T-helper 2 cell treated with Interferon-gamma antibody and Interleukin-4, amounts not matched to agents 5 μg/mL and 100 μg/mL, for 36 hours (primary cell): ENCODE measurements around the gene PARP8.
"Not testable (repeated sequence)": the region's sequence is repeated elsewhere in the genome, so short reads cannot be mapped to it uniquely, and the experiment has no call there.

Experiments used
- DNase-seq: peaks from one replicate; pipeline ENCODE4 v3.0.0; 2021; ENCODE audit warnings: low spot score
- H3K27ac Mint-ChIP-seq: one replicate; pipeline ENCODE4 v1.8.0; 2021; ENCODE audit warnings: mild to moderate bottlenecking, mixed read lengths
- H3K27me3 Mint-ChIP-seq: one replicate; pipeline ENCODE4 v1.8.0; 2021; ENCODE audit warnings: low read depth, mixed read lengths
- H3K36me3 Mint-ChIP-seq: one replicate; pipeline ENCODE4 v1.8.0; 2021; ENCODE audit warnings: low read depth, mixed read lengths
- H3K4me1 Mint-ChIP-seq: one replicate; pipeline ENCODE4 v1.8.0; 2021; ENCODE audit warnings: low read depth, mixed read lengths
- H3K4me3 Mint-ChIP-seq: one replicate; pipeline ENCODE4 v1.8.0; 2022; ENCODE audit warnings: mild to moderate bottlenecking, moderate library complexity, mixed read lengths
- H3K9me3 Mint-ChIP-seq: one replicate; pipeline ENCODE4 v1.8.0; 2021; ENCODE audit warnings: mixed read lengths

The PARP8 gene

DNA sequence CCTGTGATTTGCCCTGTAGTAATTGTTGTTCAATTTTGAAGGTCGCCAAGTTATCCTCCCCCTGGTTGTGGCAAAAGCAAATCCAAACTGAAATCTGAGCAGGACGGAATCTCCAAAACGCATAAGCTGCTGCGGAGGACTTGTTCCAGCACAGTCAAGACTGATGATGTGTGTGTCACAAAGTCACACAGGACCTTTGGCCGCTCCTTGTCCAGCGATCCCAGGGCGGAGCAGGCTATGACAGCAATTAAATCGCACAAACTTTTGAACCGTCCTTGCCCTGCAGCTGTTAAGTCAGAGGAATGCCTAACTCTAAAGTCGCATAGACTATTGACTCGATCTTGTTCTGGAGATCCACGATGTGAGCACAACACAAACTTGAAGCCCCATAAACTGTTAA, 128.4 kb downstream of the PARP8 start:
- H3K27me3 Mint-ChIP-seq, result no peaks in the 10 kb centered on the region
- H3K4me1 Mint-ChIP-seq, result no peaks in the 10 kb centered on the region
- no peaks in the 10 kb centered on the region for H3K9me3 Mint-ChIP-seq
- H3K4me3 Mint-ChIP-seq, result no peak overlapping the region
- DNase-seq, result no peak
- H3K36me3 Mint-ChIP-seq, result peaks cover 45% of the 10 kb centered on the region
- H3K27ac Mint-ChIP-seq, result no peak overlapping the region

DNA sequence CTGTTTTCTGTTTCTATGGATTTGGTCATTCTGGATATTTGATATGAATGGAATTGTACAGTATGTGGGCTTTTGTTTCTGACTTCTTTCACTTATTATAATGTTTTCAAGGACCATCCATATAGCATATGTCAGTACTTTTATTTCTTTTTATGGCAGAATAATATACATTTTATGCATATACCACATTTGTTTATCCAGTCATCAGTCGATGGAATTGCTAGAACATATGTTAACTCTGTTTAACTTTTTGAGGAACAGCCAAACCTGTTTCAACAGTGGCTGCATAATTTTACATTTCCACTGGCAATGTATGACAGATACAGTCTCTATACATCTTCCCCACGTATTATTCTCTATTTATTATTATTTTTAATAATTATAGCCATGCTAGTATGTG, 131.6 kb downstream of the PARP8 start:
- Mint-ChIP-seq H3K4me3 (no peak overlapping the region), H3K36me3 (peaks cover 57% of the 10 kb centered on the region), H3K4me1 (peaks cover 2% of the 10 kb centered on the region), H3K27ac (no peak overlapping the region), H3K9me3 (peaks cover 17% of the 10 kb centered on the region), H3K27me3 (no peaks in the 10 kb centered on the region)
- no peak for DNase-seq

DNA sequence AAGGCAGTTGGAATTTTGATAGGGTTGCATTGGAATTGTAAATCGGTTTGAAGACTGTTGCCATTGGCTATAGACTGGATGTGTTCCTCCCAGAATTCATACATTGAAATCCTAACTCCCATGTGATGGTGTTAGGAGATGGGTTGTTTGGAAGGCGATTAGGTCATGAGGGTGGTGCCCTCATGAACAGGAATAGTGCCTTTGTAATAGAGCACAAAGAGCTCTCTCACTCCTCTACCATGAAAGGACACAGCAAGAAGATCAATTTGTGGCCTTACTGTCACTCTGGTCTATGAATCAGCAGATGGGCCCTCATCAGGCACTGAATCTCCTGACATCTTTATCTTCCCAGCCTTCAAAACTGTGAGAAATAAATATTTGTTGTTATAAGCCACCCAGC, 133.2 kb downstream of the PARP8 start:
- Mint-ChIP-seq H3K36me3 (peaks cover 70% of the 10 kb centered on the region), H3K27ac (no peak overlapping the region), H3K4me1 (peaks cover 2% of the 10 kb centered on the region), H3K4me3 (no peak overlapping the region), H3K27me3 (no peaks in the 10 kb centered on the region), H3K9me3 (peaks cover 26% of the 10 kb centered on the region)
- DNase-seq, result no peak

DNA sequence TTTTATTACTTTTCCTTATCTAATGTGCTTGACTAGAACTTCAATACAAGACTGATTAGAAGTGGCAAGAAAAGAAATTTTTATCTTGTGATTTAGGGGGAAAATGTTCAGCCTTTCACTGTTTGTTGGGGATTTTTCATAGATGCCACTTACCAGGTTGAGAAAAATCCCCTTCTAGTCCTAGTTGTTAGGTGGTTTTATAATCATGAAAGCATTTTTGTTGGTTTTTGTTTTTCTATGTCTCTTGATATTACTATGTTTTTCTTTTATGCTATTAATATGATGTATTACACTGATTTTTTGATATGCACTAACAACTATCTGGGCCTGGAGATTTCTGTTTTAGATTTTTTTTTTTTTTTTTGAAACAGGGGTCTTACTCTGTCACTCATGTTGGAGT, 134.0 kb downstream of the PARP8 start:
- DNase-seq, result no peak
- no peak overlapping the region for H3K4me3 Mint-ChIP-seq
- H3K4me1 Mint-ChIP-seq, result peaks cover 2% of the 10 kb centered on the region
- H3K27me3 Mint-ChIP-seq, result no peaks in the 10 kb centered on the region
- H3K27ac Mint-ChIP-seq, result no peak overlapping the region
- H3K36me3 Mint-ChIP-seq, result peaks cover 64% of the 10 kb centered on the region
- H3K9me3 Mint-ChIP-seq, result peaks cover 26% of the 10 kb centered on the region

DNA sequence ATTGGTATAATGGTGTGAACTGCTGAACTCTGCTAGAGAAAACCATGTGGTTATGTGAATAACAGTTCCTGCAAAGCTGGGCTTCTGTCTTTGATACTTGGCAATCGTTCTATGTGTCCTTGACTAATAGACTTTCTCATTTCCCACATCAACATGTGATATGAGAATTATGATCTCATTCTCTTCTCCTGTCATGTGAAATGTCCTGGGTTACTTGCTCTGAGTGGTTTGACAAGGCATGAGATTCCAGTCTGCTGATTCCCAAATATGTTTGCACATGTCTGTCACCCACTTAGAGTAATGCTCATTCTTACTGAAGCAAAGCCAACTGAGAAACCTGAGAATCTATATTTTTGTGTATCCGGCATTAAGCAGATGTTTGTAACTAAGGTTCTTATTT, 141.2 kb downstream of the PARP8 start:
- no peak for DNase-seq
- Mint-ChIP-seq H3K36me3 (peaks cover 63% of the 10 kb centered on the region), H3K4me3 (no peak overlapping the region), H3K27ac (no peak overlapping the region), H3K4me1 (peaks cover 3% of the 10 kb centered on the region), H3K9me3 (peaks cover 26% of the 10 kb centered on the region), H3K27me3 (no peaks in the 10 kb centered on the region)

DNA sequence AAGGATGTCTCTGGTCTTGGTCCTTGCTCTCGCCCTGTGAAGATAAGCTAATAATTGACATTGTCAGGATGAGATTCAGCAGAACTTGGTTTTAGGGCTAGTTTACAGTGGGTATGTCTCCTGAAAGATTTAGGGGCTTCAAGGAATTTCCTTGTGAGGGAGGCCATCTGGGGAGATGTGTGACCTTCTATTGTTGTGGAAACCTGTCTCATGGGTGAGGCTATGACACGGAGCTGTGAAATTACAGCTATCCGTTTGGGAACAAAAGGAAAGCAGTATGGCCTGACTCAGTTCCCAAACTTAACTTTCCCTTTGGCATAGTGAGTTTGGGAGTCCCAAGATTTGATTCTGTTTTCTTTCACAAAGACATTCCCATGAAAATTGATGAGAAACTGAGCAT, 142.0 kb downstream of the PARP8 start:
- Mint-ChIP-seq H3K27ac (no peak overlapping the region), H3K4me3 (no peak overlapping the region), H3K27me3 (no peaks in the 10 kb centered on the region), H3K9me3 (peaks cover 19% of the 10 kb centered on the region), H3K4me1 (peaks cover 3% of the 10 kb centered on the region), H3K36me3 (peaks cover 57% of the 10 kb centered on the region)
- DNase-seq, result no peak

DNA sequence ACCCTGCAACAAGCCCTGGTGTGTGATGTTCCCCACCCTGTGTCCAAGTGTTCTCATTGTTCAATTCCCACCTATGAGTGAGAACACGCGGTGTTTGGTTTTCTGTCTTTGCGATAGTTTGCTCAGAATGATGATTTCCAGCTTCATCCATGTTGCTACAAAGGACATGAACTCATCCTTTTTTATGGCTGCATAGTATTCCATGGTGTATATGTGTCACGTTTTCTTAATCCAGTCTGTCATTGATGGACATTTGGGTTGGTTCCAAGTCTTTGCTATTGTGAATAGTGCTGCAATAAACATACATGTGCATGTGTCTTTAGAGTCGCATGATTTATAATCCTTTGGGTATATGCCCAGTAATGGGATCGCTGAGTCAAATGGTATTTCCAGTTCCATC, 145.3 kb downstream of the PARP8 start:
- not testable (repeated sequence) for DNase-seq, H3K4me3 Mint-ChIP-seq, H3K27me3 Mint-ChIP-seq, H3K27ac Mint-ChIP-seq, H3K4me1 Mint-ChIP-seq
- Mint-ChIP-seq H3K36me3 (peaks cover 50% of the 10 kb centered on the region), H3K9me3 (peaks cover 14% of the 10 kb centered on the region)

DNA sequence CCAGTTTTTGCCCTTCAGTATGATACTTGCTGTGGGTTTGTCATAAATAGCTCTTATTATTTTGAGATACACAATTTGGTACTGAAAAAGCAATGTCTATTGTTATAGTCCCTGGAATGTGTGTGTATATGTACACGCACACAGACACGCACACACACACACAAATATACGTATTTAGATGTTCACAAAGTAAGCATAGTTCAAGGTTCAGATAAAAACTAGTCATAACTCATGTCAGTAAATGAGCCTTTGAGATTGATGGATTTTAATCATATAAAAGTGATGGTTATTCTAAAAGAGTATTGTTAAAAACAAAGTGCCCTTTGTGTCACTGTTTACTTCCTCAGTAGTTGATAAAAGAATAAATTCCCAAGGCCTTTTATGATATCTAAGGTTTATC, 147.3 kb downstream of the PARP8 start:
- Mint-ChIP-seq H3K4me1 (no peaks in the 10 kb centered on the region), H3K9me3 (peaks cover 14% of the 10 kb centered on the region), H3K4me3 (no peak overlapping the region), H3K27me3 (no peaks in the 10 kb centered on the region), H3K27ac (no peak overlapping the region), H3K36me3 (peaks cover 42% of the 10 kb centered on the region)
- DNase-seq, result no peak

DNA sequence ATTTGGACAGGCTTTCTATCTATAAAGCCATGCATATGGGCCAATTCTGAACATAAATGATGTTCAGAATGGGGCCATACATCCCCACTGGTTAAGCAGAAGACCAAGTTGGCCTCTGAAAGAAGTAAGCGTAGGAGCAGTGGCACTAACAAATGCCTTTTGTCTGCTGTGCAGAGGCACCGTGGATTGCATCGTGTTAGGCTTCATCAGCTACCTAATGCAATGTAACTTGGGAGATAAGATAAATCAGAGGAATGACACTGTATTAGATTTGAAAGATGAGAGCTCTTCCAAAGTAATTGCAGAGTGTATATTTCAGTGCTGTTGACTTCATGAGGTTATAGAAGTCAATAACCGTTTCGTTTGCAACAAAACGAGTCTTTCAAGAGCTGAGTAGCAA, 148.1 kb downstream of the PARP8 start:
- DNase-seq, result no peak
- Mint-ChIP-seq H3K27ac (no peak overlapping the region), H3K4me3 (no peak overlapping the region), H3K4me1 (no peaks in the 10 kb centered on the region), H3K36me3 (peaks cover 45% of the 10 kb centered on the region), H3K9me3 (peaks cover 14% of the 10 kb centered on the region), H3K27me3 (no peaks in the 10 kb centered on the region)

DNA sequence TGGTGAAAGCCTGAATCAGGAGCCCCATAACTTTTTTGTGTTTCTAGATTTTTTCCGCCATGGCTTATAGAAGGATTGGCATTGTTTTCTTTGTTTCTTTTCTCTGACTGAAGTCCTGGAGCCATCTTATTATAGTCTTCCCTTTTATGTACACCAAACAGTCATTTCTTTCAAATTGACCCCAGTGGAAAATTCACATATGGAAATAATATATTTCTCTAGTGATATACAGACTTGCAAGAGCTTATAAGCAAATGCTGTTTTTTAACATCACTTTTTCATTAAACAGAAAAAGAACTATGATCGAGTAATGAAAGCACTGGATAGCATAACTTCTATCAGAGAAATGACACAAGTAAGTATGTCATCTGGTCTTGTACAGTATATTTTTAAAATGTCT, 155.6 kb downstream of the PARP8 start:
- H3K4me1 Mint-ChIP-seq, result no peaks in the 10 kb centered on the region
- H3K9me3 Mint-ChIP-seq, result no peaks in the 10 kb centered on the region
- H3K27ac Mint-ChIP-seq, result no peak overlapping the region
- no peak overlapping the region for H3K4me3 Mint-ChIP-seq
- DNase-seq, result no peak
- no peaks in the 10 kb centered on the region for H3K27me3 Mint-ChIP-seq
- H3K36me3 Mint-ChIP-seq, result peaks cover 53% of the 10 kb centered on the region

DNA sequence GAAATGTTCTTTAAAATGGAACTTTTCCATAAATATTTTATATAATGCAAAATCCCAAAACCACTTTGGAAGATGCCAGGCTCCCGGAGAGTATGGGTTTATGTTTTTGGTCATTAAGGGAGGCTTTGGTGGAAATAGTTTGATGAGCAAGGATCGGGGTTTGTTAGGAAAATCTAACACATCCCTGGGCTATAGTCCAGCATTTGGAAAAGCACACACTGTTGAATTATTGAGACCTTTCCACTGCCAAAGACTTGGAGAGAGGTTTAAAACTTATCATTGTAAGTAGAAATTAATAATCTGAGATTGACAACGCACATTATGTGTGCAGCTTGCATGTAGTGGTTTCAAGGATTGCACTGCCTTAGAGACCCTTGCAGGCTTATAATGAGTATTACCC, 156.3 kb downstream of the PARP8 start:
- peaks cover 54% of the 10 kb centered on the region for H3K36me3 Mint-ChIP-seq
- H3K4me1 Mint-ChIP-seq, result no peaks in the 10 kb centered on the region
- no peaks in the 10 kb centered on the region for H3K27me3 Mint-ChIP-seq
- H3K4me3 Mint-ChIP-seq, result no peak overlapping the region
- H3K9me3 Mint-ChIP-seq, result no peaks in the 10 kb centered on the region
- H3K27ac Mint-ChIP-seq, result no peak overlapping the region
- DNase-seq, result no peak

DNA sequence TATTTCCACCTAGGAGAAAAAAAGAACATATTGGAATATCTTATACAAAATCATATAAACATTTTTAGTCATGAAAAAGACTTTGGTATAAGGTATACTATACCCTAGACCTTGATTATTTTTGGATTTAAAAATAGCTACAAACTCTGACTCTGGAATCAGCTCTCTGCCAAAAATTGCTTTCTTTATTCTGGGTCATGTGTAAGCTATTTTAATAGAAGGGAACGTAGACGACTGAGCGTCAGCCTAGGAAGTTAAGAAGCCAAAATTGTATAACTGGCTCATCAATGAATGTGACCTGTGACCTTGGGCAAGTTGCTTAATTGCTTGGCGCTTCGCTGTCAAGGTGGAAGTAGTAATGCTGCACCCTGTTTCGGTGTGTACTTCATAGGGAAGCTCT, 157.1 kb downstream of the PARP8 start:
- H3K4me1 Mint-ChIP-seq, result no peaks in the 10 kb centered on the region
- no peak overlapping the region for H3K4me3 Mint-ChIP-seq
- peaks cover 58% of the 10 kb centered on the region for H3K36me3 Mint-ChIP-seq
- H3K27ac Mint-ChIP-seq, result no peak overlapping the region
- no peaks in the 10 kb centered on the region for H3K27me3 Mint-ChIP-seq
- H3K9me3 Mint-ChIP-seq, result no peaks in the 10 kb centered on the region
- no peak for DNase-seq

DNA sequence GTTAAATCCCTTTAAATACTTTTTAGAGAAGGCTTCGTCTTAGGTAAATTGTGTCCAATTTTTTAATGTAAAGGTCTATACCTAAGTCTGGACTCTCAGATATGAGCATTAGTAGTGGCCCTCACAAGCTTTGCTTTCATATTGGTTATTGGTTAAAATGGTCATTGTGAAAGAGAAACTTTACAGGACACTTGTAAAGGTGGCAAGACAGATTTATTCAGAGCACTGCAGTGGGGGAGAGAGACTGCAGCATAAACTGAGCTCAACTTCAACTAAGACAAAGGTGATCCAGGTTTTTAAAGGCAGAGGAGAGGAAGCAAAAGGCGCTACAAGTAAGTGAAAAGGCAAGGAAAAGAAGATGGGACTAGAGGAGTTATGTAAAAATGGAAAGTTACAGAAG, 157.7 kb downstream of the PARP8 start:
- H3K9me3 Mint-ChIP-seq, result no peaks in the 10 kb centered on the region
- H3K27ac Mint-ChIP-seq, result no peak overlapping the region
- DNase-seq, result no peak
- no peaks in the 10 kb centered on the region for H3K27me3 Mint-ChIP-seq
- H3K4me1 Mint-ChIP-seq, result no peaks in the 10 kb centered on the region
- no peak overlapping the region for H3K4me3 Mint-ChIP-seq
- H3K36me3 Mint-ChIP-seq, result peaks cover 59% of the 10 kb centered on the region

DNA sequence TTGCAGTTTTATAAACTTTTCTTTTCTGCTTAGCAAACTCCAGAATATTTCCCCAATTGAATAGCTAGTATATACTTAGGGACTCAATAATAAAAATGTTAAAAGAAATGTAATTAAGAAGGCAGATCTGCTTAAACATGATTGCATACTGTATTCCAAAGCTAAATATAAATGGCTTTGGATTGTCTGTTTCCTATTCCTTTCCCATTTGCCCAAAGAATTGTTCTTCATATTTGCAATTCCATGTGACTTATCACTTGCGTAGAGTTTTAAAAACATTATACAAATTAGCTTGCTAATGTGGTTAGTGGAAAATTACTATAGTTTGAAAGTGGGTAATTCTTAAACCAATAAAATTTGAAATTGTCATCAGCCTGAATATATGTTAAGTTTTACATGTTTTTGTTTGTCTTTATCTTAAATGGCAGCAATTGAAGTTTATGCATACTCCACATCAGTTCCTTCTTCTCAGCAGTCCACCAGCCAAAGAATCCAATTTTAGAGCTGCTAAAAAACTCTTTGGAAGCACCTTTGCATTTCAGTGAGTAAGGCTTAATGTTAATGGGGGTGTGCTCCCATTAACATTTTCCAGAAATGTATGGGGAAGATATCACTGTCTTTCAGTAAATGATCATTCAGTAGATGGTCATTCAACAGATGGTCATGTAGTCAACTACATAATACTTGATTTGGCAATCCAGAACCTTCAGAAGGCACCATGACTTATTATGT, 161.2 kb downstream of the PARP8 start:
- H3K9me3 Mint-ChIP-seq, result no peaks in the 10 kb centered on the region
- H3K36me3 Mint-ChIP-seq, result peaks cover 44% of the 10 kb centered on the region
- DNase-seq, result no peak
- H3K4me1 Mint-ChIP-seq, result no peaks in the 10 kb centered on the region
- no peaks in the 10 kb centered on the region for H3K27me3 Mint-ChIP-seq
- no peak overlapping the region for H3K27ac Mint-ChIP-seq
- H3K4me3 Mint-ChIP-seq, result no peak overlapping the region

DNA sequence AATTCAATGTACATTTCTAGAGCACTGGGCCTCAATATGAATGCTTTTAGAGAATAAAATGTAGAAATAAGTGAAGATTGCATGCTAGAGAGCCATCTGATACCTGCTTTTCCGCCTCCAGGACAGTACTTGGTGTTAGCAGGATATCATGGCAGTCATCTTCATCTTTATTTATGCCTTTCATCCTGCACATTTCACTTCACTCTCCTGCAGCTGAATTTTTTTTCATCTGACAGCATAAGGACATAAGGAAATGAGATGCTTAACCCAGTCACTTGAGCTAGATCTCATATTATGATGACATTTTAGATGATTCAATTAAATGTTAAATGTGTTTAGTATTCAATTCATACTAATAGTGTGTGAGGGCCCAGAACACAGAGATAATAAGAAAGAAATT, 162.6 kb downstream of the PARP8 start:
- H3K9me3 Mint-ChIP-seq, result no peaks in the 10 kb centered on the region
- DNase-seq, result no peak
- no peaks in the 10 kb centered on the region for H3K4me1 Mint-ChIP-seq
- no peak overlapping the region for H3K27ac Mint-ChIP-seq
- H3K36me3 Mint-ChIP-seq, result peaks cover 39% of the 10 kb centered on the region
- no peak overlapping the region for H3K4me3 Mint-ChIP-seq
- H3K27me3 Mint-ChIP-seq, result no peaks in the 10 kb centered on the region
